HG02981 (cell line): ENCODE measurements around the gene CLDN6.

ENCODE experiments used
- ATAC-seq: cut with Tn5 transposase; IDR thresholded peaks from one replicate; pipeline ENCODE4 v1.9.1; 2021; ENCODE audit warnings: mild to moderate bottlenecking, moderate library complexity; ENCODE audit not compliant: unreplicated experiment

CLDN6 gene

GRCh38 chr16:2974319-2975056 is 43.5 kb downstream of the CLDN6 start:
- ATAC-seq: no peak

- no peak for ATAC-seq
These were observed 44.2 kb downstream of the CLDN6 start for GRCh38 chr16:2973605-2974318.

GRCh38 chr16:2973093-2973492 is 44.9 kb downstream of the CLDN6 start:
- no peak for ATAC-seq

- ATAC-seq: no peak
These were observed 45.8 kb downstream of the CLDN6 start for GRCh38 chr16:2971985-2972784.

GRCh38 chr16:2971134-2971984 is 46.6 kb downstream of the CLDN6 start:
- ATAC-seq: no peak

GRCh38 chr16:2970563-2970962 is 47.4 kb downstream of the CLDN6 start:
- no peak for ATAC-seq

GRCh38 chr16:2969545-2970521 is 48.1 kb downstream of the CLDN6 start:
- ATAC-seq: no peak

- peak; percentile 77 for ATAC-seq
These were observed 49.0 kb downstream of the CLDN6 start, which contains the start of gene PAQR4 for GRCh38 chr16:2968738-2969544. TSS of gene PAQR4 (plus strand) at chr16:2969348. CDS start at chr16:2969675, 327 bp downstream.

GRCh38 chr16:2968368-2968737 is 49.6 kb downstream of the CLDN6 start:
- ATAC-seq: no peak

- no peak for ATAC-seq
These were observed 50.2 kb downstream of the CLDN6 start for GRCh38 chr16:2967721-2968161.

- ATAC-seq: no peak
These were observed 50.8 kb downstream of the CLDN6 start for GRCh38 chr16:2967211-2967631.

- no peak for ATAC-seq
These were observed 51.2 kb downstream of the CLDN6 start for GRCh38 chr16:2966808-2967191.

GRCh38 chr16:2966043-2966807 is 51.8 kb downstream of the CLDN6 start:
- ATAC-seq: no peak
